HEK293 (cell line): ENCODE data around the gene STPG3.

Experiments
- CTCF ChIA-PET: fragments of 350-600 bp; formaldehyde crosslinking; extraction: SDS; loops from one replicate; lab custom pipeline; 2021; ENCODE audit warnings: antibody characterized with exemption; lab: Yijun Ruan, JAX
- POLR2A ChIA-PET: fragments of 300-600 bp; formaldehyde crosslinking; extraction: SDS; loops from one replicate; lab custom pipeline; 2020; ENCODE audit warnings: antibody characterized with exemption, inconsistent platforms; lab: Yijun Ruan, JAX
- H3K27ac ChIP-seq: fragments of 200-500 bp; sonication (Bioruptor generic); 2 replicates; pipeline ENCODE4 v1.5.1; 2014; ENCODE audit warnings: low read depth, low read length, control low read depth, inconsistent platforms; ENCODE audit errors: extremely low read depth
- H3K36me3 ChIP-seq, 2 experiments: fragments of 200-500 bp in 1 of 2; sonication (Bioruptor generic) in 1 of 2; 1 replicate in 1 of 2; 2 replicates in 1 of 2; pipeline ENCODE4 v1.5.1; 2014 to 2017; ENCODE audit warnings: inconsistent platforms in 2 of 2, low read length in 2 of 2; ENCODE audit not compliant: control insufficient read depth in 2 of 2, insufficient read depth in 1 of 2
- H3K4me1 ChIP-seq: fragments of 200-500 bp; sonication (Bioruptor generic); 2 replicates; pipeline ENCODE4 v1.5.1; 2014; ENCODE audit warnings: mild to moderate bottlenecking, low read length, inconsistent platforms; ENCODE audit not compliant: control insufficient read depth, insufficient read depth
- H3K4me3 ChIP-seq: 2 replicates; pipeline ENCODE4 v1.5.1; 2011; ENCODE audit warnings: low read depth, mild to moderate bottlenecking, control low read depth, low read length, moderate library complexity
- H3K9me3 ChIP-seq: fragments of 200-500 bp; sonication (Bioruptor generic); 2 replicates; pipeline ENCODE4 v1.5.1; 2014; ENCODE audit warnings: low read depth, low read length, inconsistent platforms; ENCODE audit not compliant: control insufficient read depth, insufficient read depth
- HOXA7 ChIP-seq: sonication (generic); formaldehyde crosslinking; IDR thresholded peaks from 2 replicates; pipeline ENCODE4 v1.8.1; 2022; ENCODE audit warnings: missing genetic modification reagents, borderline replicate concordance
- HOXC10 ChIP-seq: sonication (generic); formaldehyde crosslinking; IDR thresholded peaks from 2 replicates; pipeline ENCODE4 v1.8.1; 2023; ENCODE audit warnings: mild to moderate bottlenecking, missing genetic modification reagents
- ZBTB48 ChIP-seq: fragments of 450-650 bp; formaldehyde crosslinking; IDR thresholded peaks from 2 replicates; pipeline ENCODE4 v1.5.1; 2016; ENCODE audit warnings: missing biosample characterization, missing genetic modification characterization
- ZFP37 ChIP-seq: fragments of 450-650 bp; formaldehyde crosslinking; IDR thresholded peaks from 2 replicates; pipeline ENCODE4 v1.5.1; 2016; ENCODE audit warnings: missing biosample characterization, missing genetic modification characterization
- ZNF184 ChIP-seq: fragments of 450-650 bp; IDR thresholded peaks from 2 replicates; pipeline ENCODE4 v1.5.1; 2018; ENCODE audit warnings: missing biosample characterization, mild to moderate bottlenecking, missing genetic modification characterization
- ZNF266 ChIP-seq: fragments of 450-650 bp; formaldehyde crosslinking; IDR thresholded peaks from 2 replicates; pipeline ENCODE4 v1.5.1; 2016; ENCODE audit warnings: missing biosample characterization, missing genetic modification characterization, low read depth
- ZNF341 ChIP-seq: fragments of 450-650 bp; formaldehyde crosslinking; IDR thresholded peaks from 2 replicates; pipeline ENCODE4; 2016; ENCODE audit warnings: low read depth, missing biosample characterization, missing genetic modification characterization
- ZNF366 ChIP-seq: fragments of 450-650 bp; formaldehyde crosslinking; conservative IDR thresholded peaks from 2 replicates; pipeline ENCODE4 v1.5.1; 2016; ENCODE audit warnings: missing biosample characterization, missing genetic modification characterization
- ZNF423 ChIP-seq: fragments of 450-650 bp; formaldehyde crosslinking; IDR thresholded peaks from 2 replicates; pipeline ENCODE4 v1.5.1; 2016; ENCODE audit warnings: missing biosample characterization, missing genetic modification characterization
- ZNF426 ChIP-seq: fragments of 450-650 bp; formaldehyde crosslinking; IDR thresholded peaks from 2 replicates; pipeline ENCODE4 v1.5.1; 2017; ENCODE audit warnings: missing biosample characterization, missing genetic modification characterization, mild to moderate bottlenecking, inconsistent platforms, moderate library complexity
- ZNF48 ChIP-seq: fragments of 450-650 bp; formaldehyde crosslinking; IDR thresholded peaks from 2 replicates; pipeline ENCODE4 v1.5.1; 2016; ENCODE audit warnings: missing biosample characterization, missing genetic modification characterization
- ZNF571 ChIP-seq: fragments of 450-650 bp; formaldehyde crosslinking; IDR thresholded peaks from 2 replicates; pipeline ENCODE4 v1.5.0; 2017; ENCODE audit warnings: missing biosample characterization, missing genetic modification characterization
- ZNF624 ChIP-seq: fragments of 450-650 bp; formaldehyde crosslinking; IDR thresholded peaks from 2 replicates; pipeline ENCODE4 v1.5.1; 2017; ENCODE audit warnings: missing biosample characterization, missing genetic modification characterization
- ZNF629 ChIP-seq: fragments of 450-650 bp; formaldehyde crosslinking; IDR thresholded peaks from 2 replicates; pipeline ENCODE4 v1.5.1; 2017; ENCODE audit warnings: missing biosample characterization, missing genetic modification characterization
- ZNF792 ChIP-seq: fragments of 450-650 bp; formaldehyde crosslinking; IDR thresholded peaks from 2 replicates; pipeline ENCODE4 v1.5.1; 2016; ENCODE audit warnings: missing biosample characterization, missing genetic modification characterization
- ZNF837 ChIP-seq: fragments of 450-650 bp; formaldehyde crosslinking; IDR thresholded peaks from 2 replicates; pipeline ENCODE4 v1.5.1; 2016; ENCODE audit warnings: missing biosample characterization, missing genetic modification characterization
- ZNF843 ChIP-seq: fragments of 450-650 bp; formaldehyde crosslinking; IDR thresholded peaks from 2 replicates; pipeline ENCODE4 v1.5.1; 2016; ENCODE audit warnings: missing biosample characterization, missing genetic modification characterization
- TF ChIP-seq, protein P1 (sequence below): fragments of 450-650 bp; formaldehyde crosslinking; IDR thresholded peaks from 2 replicates; pipeline ENCODE4 v1.5.1; 2016; ENCODE audit warnings: missing biosample characterization, missing genetic modification characterization
- TF ChIP-seq, protein P2 (sequence below): IDR thresholded peaks from 2 replicates; pipeline ENCODE4 v1.6.1; 2011; ENCODE audit warnings: mild to moderate bottlenecking, low read depth, low read length, borderline replicate concordance
- TF ChIP-seq, protein P3 (sequence below): fragments of 450-650 bp; formaldehyde crosslinking; conservative IDR thresholded peaks from 2 replicates; pipeline ENCODE4 v1.5.1; 2016; ENCODE audit warnings: low read depth, missing biosample characterization, missing genetic modification characterization
- TF ChIP-seq, protein P4 (sequence below): fragments of 450-650 bp; formaldehyde crosslinking; IDR thresholded peaks from 2 replicates; pipeline ENCODE4 v1.5.1; 2016; ENCODE audit warnings: missing biosample characterization, missing genetic modification characterization, borderline replicate concordance

Gene STPG3

DNA sequence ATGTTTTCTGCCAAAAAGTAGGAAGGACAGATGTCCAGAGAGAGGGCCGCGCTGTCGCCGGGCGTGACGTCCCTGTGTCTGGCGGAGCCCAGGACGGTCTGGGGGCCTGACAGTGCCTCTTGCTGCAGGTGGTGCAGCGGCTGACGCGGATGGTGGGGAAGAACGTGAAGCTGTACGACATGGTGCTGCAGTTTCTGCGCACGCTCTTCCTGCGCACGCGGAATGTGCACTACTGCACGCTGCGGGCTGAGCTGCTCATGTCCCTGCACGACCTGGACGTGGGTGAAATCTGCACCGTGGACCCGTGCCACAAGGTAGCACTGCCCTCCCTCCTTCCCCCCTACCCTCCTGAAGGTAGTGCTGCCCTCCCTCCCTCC, 11.8 kb downstream of the STPG3 start:
- H3K4me3 ChIP-seq: no peak overlapping the region
- peaks cover 6 to 45% of the 10 kb centered on the region in 2 experiments; a peak in 2 of 3 replicates for H3K36me3 ChIP-seq

DNA sequence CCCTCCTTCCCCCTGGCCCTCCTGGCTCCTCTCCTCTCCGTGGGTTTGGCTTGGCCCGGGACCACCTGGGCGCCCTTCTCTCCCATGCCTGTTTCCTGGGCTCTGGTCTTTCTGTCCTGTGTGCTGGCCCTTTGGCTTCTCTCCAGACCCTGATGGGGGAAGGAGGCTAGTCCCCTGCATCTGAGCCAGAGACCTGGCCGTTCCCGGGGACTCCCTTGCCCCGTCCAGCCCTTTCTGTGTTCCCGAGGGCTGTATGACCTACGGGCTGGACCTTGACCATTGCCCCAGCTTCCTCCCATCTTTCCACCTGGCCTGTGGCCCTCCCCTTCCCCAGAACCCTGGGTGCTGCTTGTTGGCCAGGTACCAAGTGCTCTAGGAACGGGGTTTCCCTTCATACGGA, 12.4 kb downstream of the STPG3 start:
- ChIA-PET POLR2A (interaction anchor here (1.0 to 10.1 kb wide), 2 partner anchors 22 to 40 kb away, joined by 3 to 103 read pairs; partner anchors contain the start of gene TUBB4B), CTCF (interaction anchor here (0.6 to 6.1 kb wide), 4 partner anchors 9 to 27 kb away, joined by 3 to 37 read pairs (median 4); no protein-coding TSS in a partner anchor)
- peaks cover 6 to 48% of the 10 kb centered on the region in 2 experiments; a peak in 2 of 3 replicates for H3K36me3 ChIP-seq
- no peaks in the 10 kb centered on the region for H3K4me1 ChIP-seq
- no peak overlapping the region for H3K4me3 ChIP-seq
- H3K9me3 ChIP-seq: no peaks in the 10 kb centered on the region
- TF ChIP-seq, protein P1, sequence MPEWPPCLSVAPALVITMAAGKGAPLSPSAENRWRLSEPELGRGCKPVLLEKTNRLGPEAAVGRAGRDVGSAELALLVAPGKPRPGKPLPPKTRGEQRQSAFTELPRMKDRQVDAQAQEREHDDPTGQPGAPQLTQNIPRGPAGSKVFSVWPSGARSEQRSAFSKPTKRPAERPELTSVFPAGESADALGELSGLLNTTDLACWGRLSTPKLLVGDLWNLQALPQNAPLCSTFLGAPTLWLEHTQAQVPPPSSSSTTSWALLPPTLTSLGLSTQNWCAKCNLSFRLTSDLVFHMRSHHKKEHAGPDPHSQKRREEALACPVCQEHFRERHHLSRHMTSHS (tag by site-specific recombination): no peak
- TF ChIP-seq ZNF624 (tag by site-specific recombination) (no peak), ZNF792 (tag by site-specific recombination) (no peak), ZNF571 (no peak), ZNF837 (tag by site-specific recombination) (no peak), ZBTB48 (tag by site-specific recombination) (no peak)
- TF ChIP-seq, protein P2, sequence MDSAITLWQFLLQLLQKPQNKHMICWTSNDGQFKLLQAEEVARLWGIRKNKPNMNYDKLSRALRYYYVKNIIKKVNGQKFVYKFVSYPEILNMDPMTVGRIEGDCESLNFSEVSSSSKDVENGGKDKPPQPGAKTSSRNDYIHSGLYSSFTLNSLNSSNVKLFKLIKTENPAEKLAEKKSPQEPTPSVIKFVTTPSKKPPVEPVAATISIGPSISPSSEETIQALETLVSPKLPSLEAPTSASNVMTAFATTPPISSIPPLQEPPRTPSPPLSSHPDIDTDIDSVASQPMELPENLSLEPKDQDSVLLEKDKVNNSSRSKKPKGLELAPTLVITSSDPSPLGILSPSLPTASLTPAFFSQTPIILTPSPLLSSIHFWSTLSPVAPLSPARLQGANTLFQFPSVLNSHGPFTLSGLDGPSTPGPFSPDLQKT: no peak
- TF ChIP-seq, all 188 proteins: peak for 0
- H3K27ac ChIP-seq: no peak overlapping the region

More for the DNA sequence above, 11.8 kb downstream of the STPG3 start:
- ChIA-PET CTCF (interaction anchor here (0.7 to 6.1 kb wide), 4 partner anchors 10 to 388 kb away, joined by 3 to 37 read pairs (median 4); no protein-coding TSS in a partner anchor), POLR2A (interaction anchor here (1.0 to 10.1 kb wide), 3 partner anchors 21 to 40 kb away, joined by 3 to 103 read pairs (median 10); partner anchors contain the start of gene TUBB4B)
- Histone ChIP-seq H3K4me1 (no peaks in the 10 kb centered on the region), H3K9me3 (no peaks in the 10 kb centered on the region), H3K27ac (no peak overlapping the region)
- TF ChIP-seq ZNF48: no peak
- no peak for TF ChIP-seq ZNF629 (tag by site-specific recombination)
- TF ChIP-seq ZFP37: no peak
- no peak for TF ChIP-seq ZNF426
- TF ChIP-seq HOXA7 (CRISPR knock-in tag): no peak
- TF ChIP-seq ZNF366: no peak
- no peak for TF ChIP-seq ZNF184
- TF ChIP-seq, protein P3, sequence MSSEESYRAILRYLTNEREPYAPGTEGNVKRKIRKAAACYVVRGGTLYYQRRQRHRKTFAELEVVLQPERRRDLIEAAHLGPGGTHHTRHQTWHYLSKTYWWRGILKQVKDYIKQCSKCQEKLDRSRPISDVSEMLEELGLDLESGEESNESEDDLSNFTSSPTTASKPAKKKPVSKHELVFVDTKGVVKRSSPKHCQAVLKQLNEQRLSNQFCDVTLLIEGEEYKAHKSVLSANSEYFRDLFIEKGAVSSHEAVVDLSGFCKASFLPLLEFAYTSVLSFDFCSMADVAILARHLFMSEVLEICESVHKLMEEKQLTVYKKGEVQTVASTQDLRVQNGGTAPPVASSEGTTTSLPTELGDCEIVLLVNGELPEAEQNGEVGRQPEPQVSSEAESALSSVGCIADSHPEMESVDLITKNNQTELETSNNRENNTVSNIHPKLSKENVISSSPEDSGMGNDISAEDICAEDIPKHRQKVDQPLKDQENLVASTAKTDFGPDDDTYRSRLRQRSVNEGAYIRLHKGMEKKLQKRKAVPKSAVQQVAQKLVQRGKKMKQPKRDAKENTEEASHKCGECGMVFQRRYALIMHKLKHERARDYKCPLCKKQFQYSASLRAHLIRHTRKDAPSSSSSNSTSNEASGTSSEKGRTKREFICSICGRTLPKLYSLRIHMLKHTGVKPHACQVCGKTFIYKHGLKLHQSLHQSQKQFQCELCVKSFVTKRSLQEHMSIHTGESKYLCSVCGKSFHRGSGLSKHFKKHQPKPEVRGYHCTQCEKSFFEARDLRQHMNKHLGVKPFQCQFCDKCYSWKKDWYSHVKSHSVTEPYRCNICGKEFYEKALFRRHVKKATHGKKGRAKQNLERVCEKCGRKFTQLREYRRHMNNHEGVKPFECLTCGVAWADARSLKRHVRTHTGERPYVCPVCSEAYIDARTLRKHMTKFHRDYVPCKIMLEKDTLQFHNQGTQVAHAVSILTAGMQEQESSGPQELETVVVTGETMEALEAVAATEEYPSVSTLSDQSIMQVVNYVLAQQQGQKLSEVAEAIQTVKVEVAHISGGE (tag by site-specific recombination): no peak
- TF ChIP-seq ZNF843 (tag by site-specific recombination): no peak
- TF ChIP-seq, protein P4, sequence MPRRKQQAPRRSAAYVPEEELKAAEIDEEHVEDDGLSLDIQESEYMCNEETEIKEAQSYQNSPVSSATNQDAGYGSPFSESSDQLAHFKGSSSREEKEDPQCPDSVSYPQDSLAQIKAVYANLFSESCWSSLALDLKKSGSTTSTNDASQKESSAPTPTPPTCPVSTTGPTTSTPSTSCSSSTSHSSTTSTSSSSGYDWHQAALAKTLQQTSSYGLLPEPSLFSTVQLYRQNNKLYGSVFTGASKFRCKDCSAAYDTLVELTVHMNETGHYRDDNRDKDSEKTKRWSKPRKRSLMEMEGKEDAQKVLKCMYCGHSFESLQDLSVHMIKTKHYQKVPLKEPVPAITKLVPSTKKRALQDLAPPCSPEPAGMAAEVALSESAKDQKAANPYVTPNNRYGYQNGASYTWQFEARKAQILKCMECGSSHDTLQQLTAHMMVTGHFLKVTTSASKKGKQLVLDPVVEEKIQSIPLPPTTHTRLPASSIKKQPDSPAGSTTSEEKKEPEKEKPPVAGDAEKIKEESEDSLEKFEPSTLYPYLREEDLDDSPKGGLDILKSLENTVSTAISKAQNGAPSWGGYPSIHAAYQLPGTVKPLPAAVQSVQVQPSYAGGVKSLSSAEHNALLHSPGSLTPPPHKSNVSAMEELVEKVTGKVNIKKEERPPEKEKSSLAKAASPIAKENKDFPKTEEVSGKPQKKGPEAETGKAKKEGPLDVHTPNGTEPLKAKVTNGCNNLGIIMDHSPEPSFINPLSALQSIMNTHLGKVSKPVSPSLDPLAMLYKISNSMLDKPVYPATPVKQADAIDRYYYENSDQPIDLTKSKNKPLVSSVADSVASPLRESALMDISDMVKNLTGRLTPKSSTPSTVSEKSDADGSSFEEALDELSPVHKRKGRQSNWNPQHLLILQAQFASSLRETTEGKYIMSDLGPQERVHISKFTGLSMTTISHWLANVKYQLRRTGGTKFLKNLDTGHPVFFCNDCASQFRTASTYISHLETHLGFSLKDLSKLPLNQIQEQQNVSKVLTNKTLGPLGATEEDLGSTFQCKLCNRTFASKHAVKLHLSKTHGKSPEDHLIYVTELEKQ: no peak
- no peak for TF ChIP-seq ZNF266 (tag by site-specific recombination)
- TF ChIP-seq ZNF423 (tag by site-specific recombination): no peak
- no peak for TF ChIP-seq ZNF341 (tag by site-specific recombination)
- no peak for TF ChIP-seq HOXC10 (CRISPR knock-in tag)
